Thymus (tissue), 11 donors: ENCODE measurements around the gene SLC29A1. TPM values are rescaled to one million over a fixed set of nuclear protein-coding genes. Genes with fewer than 3 reads are reported as not detected.

Experiments
- DNase-seq, 9 donors: peaks; one replicate each; pipeline ENCODE4 v3.0.0-alpha.2; 2013; ENCODE audit warnings: low spot score in 9 of 9, low read depth in 6 of 9, missing footprints in 1 of 9
- H3K27ac ChIP-seq, 2 donors: one replicate each; pipeline ENCODE4 v1.5.1; 2013; ENCODE audit warnings: control low read depth in 1 of 2, low read depth in 1 of 2, low read length in 1 of 2, mild to moderate bottlenecking in 1 of 2, moderate library complexity in 1 of 2
- H3K27me3 ChIP-seq, 2 donors: one replicate each; pipeline ENCODE4 v1.5.1; 2013; ENCODE audit warnings: low read length in 1 of 2; ENCODE audit not compliant: control insufficient read depth in 2 of 2, insufficient read depth in 1 of 2
- H3K36me3 ChIP-seq, 2 donors: one replicate each; pipeline ENCODE4 v1.5.1; 2013; ENCODE audit warnings: low read length in 1 of 2, mild to moderate bottlenecking in 1 of 2, moderate library complexity in 1 of 2; ENCODE audit not compliant: control insufficient read depth in 2 of 2, insufficient read depth in 2 of 2
- H3K4me1 ChIP-seq, 2 donors: one replicate each; pipeline ENCODE4 v1.5.1; 2013; ENCODE audit warnings: low read length in 2 of 2; ENCODE audit not compliant: control insufficient read depth in 2 of 2, insufficient read depth in 2 of 2
- H3K4me3 ChIP-seq, 2 donors: one replicate each; pipeline ENCODE4 v1.5.1; 2013; ENCODE audit warnings: low read length in 2 of 2, control low read depth in 1 of 2, mild to moderate bottlenecking in 1 of 2
- H3K9me3 ChIP-seq, 2 donors: one replicate each; pipeline ENCODE4 v1.5.1; 2013; ENCODE audit warnings: low read length in 1 of 2, mild to moderate bottlenecking in 1 of 2; ENCODE audit not compliant: control insufficient read depth in 2 of 2, insufficient read depth in 1 of 2
- WGBS: extraction: QIAGEN DNeasy Blood & Tissue Kit; methylation state at CpG from one replicate; pipeline ENCODE4 v1.1.7; 2013; 5-methylcytosine and 5-hydroxymethylcytosine counted together
- polyA plus RNA-seq: library from polyadenylated mRNA; stranded (reverse); fragments of 200-250 nt; gene quantifications from one replicate; pipeline ENCODE4 v1.2.3, GENCODE V29; 2013
- total RNA-seq: library from RNA; stranded (reverse); fragments of 120-200 nt; gene quantifications from one replicate; pipeline ENCODE4 v1.2.4, GENCODE V29; 2013
- donor health status: healthy.

The SLC29A1 gene
- total and polyA plus RNA-seq, 2 donors = 17.9 to 69.0 TPM

- Histone ChIP-seq H3K4me1 (peaks cover 7 to 30% of the 10 kb centered on the region in 2 donors), H3K9me3 (no peaks in the 10 kb centered on the region), H3K27ac (no peak overlapping the region), H3K27me3 (no peaks in the 10 kb centered on the region), H3K36me3 (peaks cover 57 to 73% of the 10 kb centered on the region in 2 donors), H3K4me3 (no peak overlapping the region)
- DNase-seq = no peak
- WGBS = 95% methylated on average over 12 of the region's 12 CpGs
Measured at GRCh38 chr6:44254191-44255104, 31.1 kb downstream of the SLC29A1 start.

GRCh38 chr6:44255105-44255808, 31.9 kb downstream of the SLC29A1 start:
- peaks cover 56 to 73% of the 10 kb centered on the region in 2 donors for H3K36me3 ChIP-seq

GRCh38 chr6:44255871-44256774, 32.7 kb downstream of the SLC29A1 start:
- H3K36me3 ChIP-seq = peaks cover 48 to 72% of the 10 kb centered on the region in 2 donors
- 32% methylated on average over 15 of the region's 15 CpGs for WGBS
- H3K27me3 ChIP-seq = no peaks in the 10 kb centered on the region
- peak overlapping the region; percentile 59 to 87 for H3K27ac ChIP-seq
- H3K9me3 ChIP-seq = no peaks in the 10 kb centered on the region
- peaks cover 7 to 30% of the 10 kb centered on the region in 2 donors for H3K4me1 ChIP-seq
- no peak for DNase-seq
- peak overlapping the region; percentile 77 to 78 for H3K4me3 ChIP-seq

More at GRCh38 chr6:44255105-44255808, 31.9 kb downstream of the SLC29A1 start:
- no peak for DNase-seq
- 93% methylated on average over 16 of the region's 16 CpGs for WGBS
- Histone ChIP-seq H3K4me1 (peaks cover 7 to 30% of the 10 kb centered on the region in 2 donors), H3K27me3 (no peaks in the 10 kb centered on the region), H3K4me3 (no peak overlapping the region), H3K9me3 (no peaks in the 10 kb centered on the region), H3K27ac (peak overlapping the region in 1 of 2 donors; percentile 59)

GRCh38 chr6:44256775-44257024, 33.3 kb downstream of the SLC29A1 start:
- Histone ChIP-seq H3K27me3 (no peaks in the 10 kb centered on the region), H3K4me1 (peaks cover 7 to 30% of the 10 kb centered on the region in 2 donors), H3K27ac (peak overlapping the region; percentile 59 to 87), H3K36me3 (peaks cover 46 to 67% of the 10 kb centered on the region in 2 donors), H3K9me3 (no peaks in the 10 kb centered on the region), H3K4me3 (peak overlapping the region; percentile 77 to 78)
- 1% methylated on average over 12 of the region's 12 CpGs for WGBS
- DNase-seq = no peak

GRCh38 chr6:44257025-44257752, 33.8 kb downstream of the SLC29A1 start, which contains the start of gene SLC35B2:
SLC35B2 (minus strand) TSS chr6:44257528; CDS start chr6:44257410, 118 bp downstream.
- Histone ChIP-seq H3K4me1 (peaks cover 7 to 30% of the 10 kb centered on the region in 2 donors), H3K27ac (peak within 1 kb of the TSS; percentile 59 to 87), H3K27me3 (no peaks in the 10 kb centered on the region), H3K4me3 (peak within 1 kb of the TSS; percentile 77 to 78), H3K36me3 (peaks cover 42 to 64% of the 10 kb centered on the region in 2 donors), H3K9me3 (no peaks in the 10 kb centered on the region)
- peak in 4 of 9 donors; percentile 61 to 85 (median 74) for DNase-seq
- 1% methylated on average over 80 of the region's 80 CpGs for WGBS

- WGBS = 67% methylated on average over 15 of the region's 15 CpGs
- Histone ChIP-seq H3K27ac (peak overlapping the region; percentile 33 to 55), H3K27me3 (no peaks in the 10 kb centered on the region), H3K9me3 (no peaks in the 10 kb centered on the region), H3K4me3 (peak overlapping the region in 1 of 2 donors; percentile 77), H3K4me1 (peaks cover 9 to 35% of the 10 kb centered on the region in 2 donors), H3K36me3 (peaks cover 38 to 60% of the 10 kb centered on the region in 2 donors)
- no peak for DNase-seq
Measured at GRCh38 chr6:44257753-44258324, 34.4 kb downstream of the SLC29A1 start.

- H3K9me3 ChIP-seq = no peaks in the 10 kb centered on the region
- DNase-seq = no peak
- no peak overlapping the region for H3K4me3 ChIP-seq
- H3K4me1 ChIP-seq = peaks cover 10 to 40% of the 10 kb centered on the region in 2 donors
- 94% methylated on average over 9 of the region's 9 CpGs for WGBS
- H3K27me3 ChIP-seq = no peaks in the 10 kb centered on the region
- H3K27ac ChIP-seq = peak overlapping the region in 1 of 2 donors; percentile 4
- peaks cover 33 to 54% of the 10 kb centered on the region in 2 donors for H3K36me3 ChIP-seq
Measured at GRCh38 chr6:44258325-44258863, 35.0 kb downstream of the SLC29A1 start.

- peaks cover 15 to 46% of the 10 kb centered on the region in 2 donors for H3K4me1 ChIP-seq
- DNase-seq = no peak
- peaks cover 28 to 49% of the 10 kb centered on the region in 2 donors for H3K36me3 ChIP-seq
- H3K4me3 ChIP-seq = no peak overlapping the region
- H3K27me3 ChIP-seq = no peaks in the 10 kb centered on the region
- H3K9me3 ChIP-seq = no peaks in the 10 kb centered on the region
- WGBS = 96% methylated on average over 3 of the region's 3 CpGs
- H3K27ac ChIP-seq = no peak overlapping the region
Measured at GRCh38 chr6:44258921-44259320, 35.5 kb downstream of the SLC29A1 start.
